ENCODE results near the gene GOLGA6C. TPM values are rescaled to one million over a fixed set of nuclear protein-coding genes. Genes with fewer than 3 reads are reported as not detected.
"Not testable (repeated sequence)": the region's sequence is repeated elsewhere in the genome, so short reads cannot be mapped to it uniquely, and the experiment has no call there.

GOLGA6C gene, protein sequence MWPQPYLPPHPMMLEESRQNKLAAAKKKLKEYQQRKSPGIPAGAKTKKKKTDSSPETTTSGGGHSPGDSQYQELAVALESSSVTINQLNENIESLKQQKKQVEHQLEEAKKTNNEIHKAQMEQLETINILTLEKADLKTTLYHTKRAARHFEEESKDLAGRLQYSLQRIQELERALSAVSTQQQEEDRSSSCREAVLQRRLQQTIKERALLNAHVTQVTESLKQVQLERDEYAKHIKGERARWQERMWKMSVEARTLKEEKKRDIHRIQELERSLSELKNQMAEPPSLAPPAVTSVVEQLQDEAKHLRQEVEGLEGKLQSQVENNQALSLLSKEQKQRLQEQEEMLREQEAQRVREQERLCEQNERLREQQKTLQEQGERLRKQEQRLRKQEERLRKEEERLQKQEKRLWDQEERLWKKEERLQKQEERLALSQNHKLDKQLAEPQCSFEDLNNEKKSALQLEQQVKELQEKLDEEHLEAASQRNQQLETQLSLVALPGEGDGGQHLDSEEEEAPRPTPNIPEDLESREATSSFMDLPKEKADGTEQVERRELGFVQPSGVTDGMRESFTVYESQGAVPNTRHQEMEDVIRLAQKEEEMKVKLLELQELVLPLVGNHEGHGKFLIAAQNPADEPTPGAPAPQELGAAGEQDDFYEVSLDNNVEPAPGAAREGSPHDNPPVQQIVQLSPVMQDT
- not detected for total RNA-seq

DNA sequence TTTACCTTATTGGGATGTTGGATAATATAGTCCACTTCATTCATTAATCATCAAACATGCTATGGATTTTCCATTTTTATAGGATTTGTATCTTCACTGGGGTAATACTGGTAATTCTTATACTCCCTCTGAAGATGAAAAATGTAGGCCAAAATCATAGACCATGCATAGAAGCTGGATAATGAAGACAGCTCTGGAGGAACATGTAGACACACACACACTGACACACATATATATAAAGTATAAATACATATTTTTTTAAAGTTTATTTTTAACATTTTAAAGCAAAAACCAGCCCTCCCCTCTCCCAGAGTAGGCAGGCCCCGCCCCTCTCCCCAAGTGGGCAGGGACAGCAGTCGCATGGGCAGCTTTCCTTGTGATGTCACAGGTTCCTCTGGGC, at the start of gene GOLGA6C:
GOLGA6C (plus strand) TSS at position 301 of the 400 bp plus-strand sequence. CDS start 265 bp downstream, outside the sequence.
- not testable (repeated sequence) for H3K27me3 ChIP-seq, H3K4me1 ChIP-seq, H3K4me3 ChIP-seq, ATAC-seq, H3K27ac ChIP-seq, H3K36me3 ChIP-seq, H3K9me3 ChIP-seq
- WGBS, 2 donors (ENCODE audit: low coverage in 1 of 2): no CpG with 5 or more reads among the region's 2 CpGs

DNA sequence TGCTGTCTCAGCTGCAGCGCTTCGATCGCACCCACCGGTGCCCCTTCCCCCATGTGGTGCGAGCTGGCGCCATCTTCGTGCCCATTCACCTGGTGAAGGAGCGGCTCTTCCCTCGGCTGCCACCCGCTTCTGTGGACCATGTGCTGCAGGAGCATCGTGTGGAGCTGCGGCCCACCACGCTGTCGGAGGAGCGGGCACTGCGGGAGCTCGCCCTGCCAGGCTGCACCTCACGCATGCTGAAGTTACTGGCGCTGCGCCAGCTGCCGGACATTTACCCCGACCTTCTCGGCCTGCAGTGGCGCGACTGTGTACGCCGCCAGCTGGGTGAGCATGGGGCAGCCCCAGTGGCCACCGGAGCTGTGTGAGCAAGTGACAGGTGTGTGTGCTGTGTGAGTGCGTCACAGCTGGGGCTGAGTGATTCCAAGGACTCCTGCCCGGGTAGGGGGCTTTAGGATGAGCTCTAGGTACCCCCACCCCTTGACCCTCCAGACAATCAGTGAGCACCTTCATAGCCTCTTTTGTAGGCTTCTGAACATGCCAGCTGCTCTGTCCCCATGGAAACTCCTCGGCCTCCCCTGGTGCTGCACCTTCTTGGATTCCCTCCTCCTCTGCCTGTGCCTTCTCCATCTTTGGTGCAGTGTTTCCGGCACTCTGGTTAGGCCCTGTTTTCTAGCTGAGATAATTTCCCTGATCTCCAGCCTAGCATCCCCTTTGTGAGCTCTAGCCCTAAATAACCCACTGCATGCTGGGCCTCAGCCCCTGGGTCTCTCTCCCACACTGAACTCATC, 49.4 kb upstream of the GOLGA6C start:
- H3K36me3 ChIP-seq: peaks cover 0 to 83% of the 10 kb centered on the region in 2 donors

GRCh38 chr15:75209289-75209676, 48.9 kb upstream of the GOLGA6C start:
- H3K36me3 ChIP-seq: peaks cover 0 to 83% of the 10 kb centered on the region in 2 donors
- peaks cover 0 to 63% (median 15%) of the 10 kb centered on the region in 3 donors for H3K4me1 ChIP-seq
- H3K27ac ChIP-seq: no peak overlapping the region

More for the DNA sequence above, 49.4 kb upstream of the GOLGA6C start:
- no peak for TF ChIP-seq EP300 (IDR thresholded peaks at IDR 0.05)
- no peak for TF ChIP-seq CTCF (IDR thresholded peaks at IDR 0.05)
- Histone ChIP-seq H3K27me3 (no peaks in the 10 kb centered on the region), H3K4me1 (peaks cover 0 to 69% (median 21%) of the 10 kb centered on the region in 3 donors), H3K27ac (no peak overlapping the region), H3K9me3 (no peaks in the 10 kb centered on the region), H3K4me3 (no peak overlapping the region)
- WGBS, 2 donors (ENCODE audit: low coverage in 1 of 2): 61 to 65% methylated on average over 2 to 3 of the region's 32 CpGs
- no peak for ATAC-seq

GRCh38 chr15:75210811-75211230, 47.3 kb upstream of the GOLGA6C start:
- Histone ChIP-seq H3K27me3 (no peaks in the 10 kb centered on the region), H3K36me3 (peaks cover 0 to 79% of the 10 kb centered on the region in 2 donors), H3K4me1 (peaks cover 0 to 48% (median 8%) of the 10 kb centered on the region in 3 donors), H3K4me3 (no peak overlapping the region), H3K9me3 (no peaks in the 10 kb centered on the region), H3K27ac (no peak overlapping the region)
- TF ChIP-seq POLR2AphosphoS5 (IDR thresholded peaks at IDR 0.05) (no peak), EP300 (IDR thresholded peaks at IDR 0.05) (no peak), POLR2A (IDR thresholded peaks at IDR 0.05) (no peak), CTCF (IDR thresholded peaks at IDR 0.05) (no peak)
- ATAC-seq: no peak
- WGBS, 2 donors (ENCODE audit: low coverage in 1 of 2): no CpG with 5 or more reads among the region's 7 CpGs

More at GRCh38 chr15:75209289-75209676, 48.9 kb upstream of the GOLGA6C start:
- TF ChIP-seq EP300 (IDR thresholded peaks at IDR 0.05) (no peak), POLR2AphosphoS5 (IDR thresholded peaks at IDR 0.05) (no peak), POLR2A (IDR thresholded peaks at IDR 0.05) (no peak), CTCF (IDR thresholded peaks at IDR 0.05) (no peak)
- ATAC-seq: no peak
- Histone ChIP-seq H3K27me3 (no peaks in the 10 kb centered on the region), H3K9me3 (no peaks in the 10 kb centered on the region), H3K4me3 (no peak overlapping the region)
- 66 to 71% methylated on average over 3 to 8 of the region's 8 CpGs for WGBS, 2 donors (ENCODE audit: low coverage in 1 of 2)

All from gastroesophageal sphincter (tissue), 4 donors.